H1 (cell line): ENCODE measurements around the gene PSME4. TPM values are rescaled to one million over a fixed set of nuclear protein-coding genes. Genes with fewer than 3 reads are reported as not detected.

ENCODE experiments used
- CHD7 ChIP-seq: fragments of 300-600 bp; sonication (generic); IDR thresholded peaks from 2 replicates; pipeline ENCODE4 v1.7.1; 2012; ENCODE audit warnings: low read length, moderate library complexity, mild to moderate bottlenecking, inconsistent platforms; ENCODE audit not compliant: insufficient replicate concordance
- polyA plus RNA-seq, 7 experiments: library from polyadenylated mRNA; depleted of rRNA in 3 of 7; stranded (reverse) in 5 of 7; unstranded in 2 of 7; fragments of >200 nt in 5 of 7; fragments of 200-250 nt in 2 of 7; gene quantifications; 1 replicate in 5 of 7; 2 replicates in 1 of 7; 4 replicates in 1 of 7; pipeline versions ENCODE4 v1.2.1 to v1.2.3, GENCODE V29; 2011 to 2013; ENCODE audit warnings: missing spikeins in 2 of 7, mixed read lengths in 2 of 7
- total RNA-seq: library from RNA; stranded (reverse); fragmentation: NEBNext Ultra II Directional; extraction: Animal tissue kit (Norgen Biotek cat#: 25700); gene quantifications from 2 replicates; pipeline ENCODE4 v1.2.1, GENCODE V29; 2021

The PSME4 gene
- total and polyA plus RNA-seq, 2 of the 8 experiments (the other 6 are each of a cell fraction or from before 2014, with no cell fraction given): 42.2 to 116 TPM

GRCh38 chr2:53861824-53862223, 109.0 kb downstream of the PSME4 start (continued):
- no peak for TF ChIP-seq CHD7
